Esophagus squamous epithelium (tissue), 5 donors: ENCODE results near the gene HOATZ. TPM values are rescaled to one million over a fixed set of nuclear protein-coding genes. Genes with fewer than 3 reads are reported as not detected.

Experiments used
- DNase-seq: peaks from one replicate; lab custom pipeline; 2025; lab: John Stamatoyannopoulos, UW
- H3K27ac ChIP-seq, 4 donors: fragments of 200-600 bp; sonication (generic); one replicate each; pipeline ENCODE4 v1.5.1; 2016 to 2019; ENCODE audit warnings: mild to moderate bottlenecking in 1 of 4
- H3K27me3 ChIP-seq, 4 donors: fragments of 200-600 bp; sonication (generic); 1 replicate in 3 of 4; 2 replicates in 1 of 4; pipeline versions ENCODE4 v1.5.1 to v1.6.0; 2017 to 2021; ENCODE audit warnings: antibody characterized with exemption in 1 of 4
- H3K36me3 ChIP-seq, 3 donors: fragments of 200-600 bp; sonication (generic); one replicate each; pipeline ENCODE4 v1.5.1; 2016 to 2019
- H3K4me1 ChIP-seq, 3 donors: fragments of 200-600 bp; sonication (generic); one replicate each; pipeline ENCODE4 v1.5.1; 2017 to 2019
- H3K4me3 ChIP-seq, 4 donors: fragments of 200-600 bp; sonication (generic); 1 replicate in 3 of 4; 2 replicates in 1 of 4; pipeline ENCODE4 v1.5.1; 2016 to 2019; ENCODE audit warnings: mild to moderate bottlenecking in 2 of 4, moderate library complexity in 1 of 4
- H3K9me3 ChIP-seq, 3 donors: fragments of 200-600 bp; sonication (generic); one replicate each; pipeline ENCODE4 v1.5.1; 2016 to 2019
- CTCF ChIP-seq, 6 experiments: fragments of 450-650 bp in 4 of 6; fragments of 200-600 bp in 2 of 6; sonication (generic) in 2 of 6; IDR thresholded peaks; one replicate each; pipeline ENCODE4 v1.5.1; 2016 to 2019; ENCODE audit warnings: antibody characterized with exemption in 6 of 6, mild to moderate bottlenecking in 4 of 6, moderate library complexity in 4 of 6
- POLR2A ChIP-seq, 4 donors: fragments of 450-650 bp; IDR thresholded peaks; one replicate each; pipeline ENCODE4 v1.6.1; 2017; ENCODE audit warnings: antibody characterized with exemption in 4 of 4, mild to moderate bottlenecking in 4 of 4, moderate library complexity in 3 of 4
- WGBS, 2 donors: methylation state at CpG; one replicate each; pipeline ENCODE4 v1.1.5; 2018; 5-methylcytosine and 5-hydroxymethylcytosine counted together
- intact Hi-C: fragments of 100-400 bp; cut with DNase I; formaldehyde crosslinking; loops from one replicate; pipeline ENCODE4 v1.15.0; 2022
- total RNA-seq, 4 donors: library from RNA; depleted of rRNA; stranded (reverse); fragments of >200 nt; gene quantifications; one replicate each; pipeline ENCODE4 v1.1.0, GENCODE V29; 2016
- donor health status: DM: yes; HTN: yes; CAD: no.

HOATZ gene
- total RNA-seq, 4 donors from 2014 or later: not detected

- 50 to 52% methylated on average over 1 to 2 of the region's 2 CpGs for WGBS, 2 donors
- Histone ChIP-seq H3K27me3 (no peaks in the 10 kb centered on the region), H3K4me1 (peaks cover 0 to 4% (median 0%) of the 10 kb centered on the region in 3 donors), H3K9me3 (no peaks in the 10 kb centered on the region), H3K4me3 (no peak overlapping the region), H3K36me3 (peaks cover 0 to 17% (median 0%) of the 10 kb centered on the region in 3 donors), H3K27ac (no peak overlapping the region)
- intact Hi-C loops: no loop called here
- TF ChIP-seq CTCF (IDR thresholded peaks at IDR 0.05): no peak
- TF ChIP-seq POLR2A (IDR thresholded peaks at IDR 0.05): no peak
- no peak for DNase-seq
Observed at GRCh38 chr11:111548525-111548924, 33.9 kb downstream of the HOATZ start.

- WGBS, 2 donors: 80 to 89% methylated on average over 11 of the region's 11 CpGs
- DNase-seq: no peak
- Histone ChIP-seq H3K9me3 (no peaks in the 10 kb centered on the region), H3K4me3 (no peak overlapping the region), H3K4me1 (peaks cover 0 to 8% (median 0%) of the 10 kb centered on the region in 3 donors), H3K27ac (no peak overlapping the region), H3K27me3 (no peaks in the 10 kb centered on the region), H3K36me3 (peaks cover 0 to 17% (median 0%) of the 10 kb centered on the region in 3 donors)
- no peak for TF ChIP-seq POLR2A (IDR thresholded peaks at IDR 0.05)
- TF ChIP-seq CTCF (IDR thresholded peaks at IDR 0.05): no peak
- intact Hi-C loops: no loop called here
Observed at GRCh38 chr11:111549196-111549868, 34.8 kb downstream of the HOATZ start.

GRCh38 chr11:111549869-111550203 lies 35.3 kb downstream of the HOATZ start:
- Histone ChIP-seq H3K4me3 (no peak overlapping the region), H3K36me3 (peaks cover 0 to 17% (median 0%) of the 10 kb centered on the region in 3 donors), H3K27ac (no peak overlapping the region), H3K4me1 (peaks cover 0 to 13% (median 1%) of the 10 kb centered on the region in 3 donors), H3K9me3 (no peaks in the 10 kb centered on the region), H3K27me3 (no peaks in the 10 kb centered on the region)
- intact Hi-C loops: loop anchor here (10.0 kb wide), 1 partner anchor 95 kb away; no protein-coding TSS in a partner anchor
- no peak for DNase-seq
- TF ChIP-seq CTCF (IDR thresholded peaks at IDR 0.05): no peak
- 67 to 70% methylated on average over 3 of the region's 3 CpGs for WGBS, 2 donors

GRCh38 chr11:111550258-111550657 lies 35.7 kb downstream of the HOATZ start:
- H3K4me1 ChIP-seq: peaks cover 0 to 17% (median 3%) of the 10 kb centered on the region in 3 donors
- H3K27me3 ChIP-seq: no peaks in the 10 kb centered on the region
- no peak overlapping the region for H3K27ac ChIP-seq
- no peak for DNase-seq
- no peaks in the 10 kb centered on the region for H3K9me3 ChIP-seq
- intact Hi-C loops: loop anchor here (10.0 kb wide), 1 partner anchor 95 kb away; no protein-coding TSS in a partner anchor
- H3K4me3 ChIP-seq: no peak overlapping the region
- TF ChIP-seq POLR2A (IDR thresholded peaks at IDR 0.05) (no peak), CTCF (IDR thresholded peaks at IDR 0.05) (no peak)
- 78 to 87% methylated on average over 2 of the region's 2 CpGs for WGBS, 2 donors
- peaks cover 0 to 17% (median 0%) of the 10 kb centered on the region in 3 donors for H3K36me3 ChIP-seq

GRCh38 chr11:111554532-111554931 lies 40.0 kb downstream of the HOATZ start:
- no peak overlapping the region for H3K4me3 ChIP-seq
- intact Hi-C loops: loop anchor here (10.0 kb wide), 1 partner anchor 100 kb away; no protein-coding TSS in a partner anchor
- DNase-seq: no peak

More at GRCh38 chr11:111554532-111554931, 40.0 kb downstream of the HOATZ start:
- TF ChIP-seq CTCF (IDR thresholded peaks at IDR 0.05): no peak
- no peak for TF ChIP-seq POLR2A (IDR thresholded peaks at IDR 0.05)
- Histone ChIP-seq H3K27me3 (no peaks in the 10 kb centered on the region), H3K4me1 (peaks cover 0 to 16% (median 3%) of the 10 kb centered on the region in 3 donors), H3K9me3 (no peaks in the 10 kb centered on the region), H3K36me3 (no peaks in the 10 kb centered on the region), H3K27ac (peak overlapping the region in 1 of 4 donors; percentile 50)
